SK-N-SH (cell line): ENCODE measurements around the gene CHTF18. TPM values are rescaled to one million over a fixed set of nuclear protein-coding genes. Genes with fewer than 3 reads are reported as not detected.

Source experiments
- CTCF ChIA-PET: fragments of 300-600, 350-600 bp; formaldehyde crosslinking; extraction: SDS; loops from one replicate; lab custom pipeline; 2021; lab: Yijun Ruan, JAX
- POLR2A ChIA-PET: fragments of 350-600 bp; sonication (Branson Sonifier 250); formaldehyde crosslinking; extraction: SDS; loops from one replicate; lab custom pipeline; 2020; ENCODE audit warnings: antibody characterized with exemption, inconsistent platforms; lab: Yijun Ruan, JAX
- DNase-seq: peaks from one replicate; pipeline ENCODE4 v3.0.0; 2012
- H2AFZ ChIP-seq: fragments of 200-600 bp; sonication (generic); 2 replicates; pipeline ENCODE4 v1.8.1; 2016; ENCODE audit warnings: antibody characterized with exemption, mild to moderate bottlenecking, low read depth
- H3F3A ChIP-seq: fragments of 200-600 bp; sonication (generic); replicated peaks from 2 replicates; pipeline ENCODE3; 2016; ENCODE audit warnings: antibody characterized with exemption, mild to moderate bottlenecking; ENCODE audit not compliant: insufficient read depth
- H3K27ac ChIP-seq, 2 experiments: fragments of 200-500 bp in 1 of 2; fragments of 200-600 bp in 1 of 2; sonication (Bioruptor generic) in 1 of 2; sonication (generic), shearing (Covaris generic) in 1 of 2; 2 replicates each; pipeline versions ENCODE4 v1.5.1 to v1.6.1; 2014 to 2016; ENCODE audit warnings: low read depth in 2 of 2, inconsistent platforms in 1 of 2, low read length in 1 of 2, mild to moderate bottlenecking in 1 of 2, mixed read lengths in 1 of 2
- H3K27me3 ChIP-seq: fragments of 200-600 bp; sonication (generic), shearing (Covaris generic); 2 replicates; pipeline ENCODE4 v1.6.1; 2016; ENCODE audit warnings: mixed run types; ENCODE audit not compliant: insufficient read depth
- H3K36me3 ChIP-seq, 2 experiments: fragments of 200-500 bp in 1 of 2; fragments of 200-600 bp in 1 of 2; sonication (Bioruptor generic) in 1 of 2; sonication (generic) in 1 of 2; replicated peaks in 1 of 2; 2 replicates each; pipeline versions ENCODE3 to v1.5.1; 2014 to 2016; ENCODE audit warnings: low read length in 1 of 2, mild to moderate bottlenecking in 1 of 2; ENCODE audit not compliant: insufficient read depth in 2 of 2, control insufficient read depth in 1 of 2
- H3K4me1 ChIP-seq, 2 experiments: fragments of 200-500 bp in 1 of 2; fragments of 200-600 bp in 1 of 2; sonication (Bioruptor generic) in 1 of 2; sonication (generic), shearing (Covaris generic) in 1 of 2; 2 replicates each; pipeline versions ENCODE4 v1.5.1 to v1.6.1; 2014 to 2016; ENCODE audit warnings: low read depth in 1 of 2, low read length in 1 of 2, mixed run types in 1 of 2; ENCODE audit not compliant: insufficient read depth in 2 of 2, control insufficient read depth in 1 of 2
- H3K4me2 ChIP-seq: fragments of 200-600 bp; sonication (generic), shearing (Covaris generic); 2 replicates; pipeline ENCODE4 v1.6.1; 2017; ENCODE audit warnings: mixed run types
- H3K4me3 ChIP-seq, 2 experiments: fragments of 200-500 bp in 1 of 2; fragments of 200-600 bp in 1 of 2; sonication (Bioruptor generic) in 1 of 2; sonication (generic), shearing (Covaris generic) in 1 of 2; 2 replicates each; pipeline versions ENCODE4 v1.5.1 to v1.8.1; 2014 to 2016; ENCODE audit warnings: low read depth in 2 of 2, inconsistent platforms in 1 of 2, low read length in 1 of 2, mild to moderate bottlenecking in 1 of 2, mixed read lengths in 1 of 2, moderate library complexity in 1 of 2
- H3K79me2 ChIP-seq: fragments of 200-600 bp; sonication (generic); 2 replicates; pipeline ENCODE4 v1.8.1; 2017; ENCODE audit warnings: mild to moderate bottlenecking; ENCODE audit not compliant: insufficient read depth
- H3K9ac ChIP-seq: fragments of 200-600 bp; sonication (generic); 2 replicates; pipeline ENCODE4 v1.6.1; 2017; ENCODE audit warnings: mixed run types
- H3K9me2 ChIP-seq: fragments of 200-600 bp; sonication (generic); 2 replicates; pipeline ENCODE4 v1.6.1; 2017; ENCODE audit warnings: mixed run types
- H3K9me3 ChIP-seq: fragments of 200-600 bp; sonication (generic); 2 replicates; pipeline ENCODE4 v1.6.1; 2017; ENCODE audit warnings: mixed run types, mild to moderate bottlenecking, moderate library complexity
- H4K20me1 ChIP-seq: fragments of 200-600 bp; sonication (generic); 2 replicates; pipeline ENCODE4 v1.6.1; 2017; ENCODE audit warnings: mild to moderate bottlenecking, mixed run types; ENCODE audit not compliant: insufficient read depth
- CTCF ChIP-seq: fragments of 200-600 bp; sonication (generic); IDR thresholded peaks from 2 replicates; pipeline ENCODE4 v1.6.1; 2017; ENCODE audit warnings: antibody characterized with exemption, mild to moderate bottlenecking, moderate library complexity
- ELF1 ChIP-seq: IDR thresholded peaks from 2 replicates; pipeline ENCODE4 v1.4.0; 2012
- EZH2phosphoT487 ChIP-seq: fragments of 200-600 bp; sonication (generic); IDR thresholded peaks from 2 replicates; pipeline ENCODE4 v1.6.1; 2017; ENCODE audit warnings: low read depth, mixed run types, mild to moderate bottlenecking, antibody characterized with exemption, moderate library complexity, borderline replicate concordance
- FOXJ3 ChIP-seq: sonication (generic); formaldehyde crosslinking; IDR thresholded peaks from 2 replicates; pipeline ENCODE4 v1.5.1; 2020; ENCODE audit warnings: mild to moderate bottlenecking, missing genetic modification reagents
- FOXM1 ChIP-seq: IDR thresholded peaks from 2 replicates; pipeline ENCODE4 v1.4.0; 2012; ENCODE audit warnings: low read depth, mild to moderate bottlenecking
- GABPA ChIP-seq: IDR thresholded peaks from 2 replicates; pipeline ENCODE4 v1.4.0; 2012; ENCODE audit warnings: low read depth, mild to moderate bottlenecking
- MEF2A ChIP-seq: IDR thresholded peaks from 2 replicates; pipeline ENCODE4 v1.4.0; 2012; ENCODE audit warnings: low read depth, borderline replicate concordance
- MXI1 ChIP-seq: IDR thresholded peaks from 2 replicates; pipeline ENCODE4 v1.6.1; 2012; ENCODE audit warnings: mild to moderate bottlenecking, low read depth, low read length, improper control_type of control experiment
- NFIC ChIP-seq: IDR thresholded peaks from 2 replicates; pipeline ENCODE4 v1.4.0; 2012; ENCODE audit warnings: borderline replicate concordance
- PBX3 ChIP-seq: IDR thresholded peaks from 2 replicates; pipeline ENCODE4; 2012
- POLR2AphosphoS5 ChIP-seq: IDR thresholded peaks from 2 replicates; pipeline ENCODE4 v1.6.1; 2012; ENCODE audit warnings: low read depth, low read length
- REST ChIP-seq: IDR thresholded peaks from 2 replicates; pipeline ENCODE4 v1.6.1; 2012; ENCODE audit warnings: mild to moderate bottlenecking, low read depth, low read length, moderate library complexity
- SMC3 ChIP-seq: IDR thresholded peaks from 2 replicates; pipeline ENCODE4 v1.6.1; 2012; ENCODE audit warnings: low read depth, low read length, improper control_type of control experiment
- TCF12 ChIP-seq: IDR thresholded peaks from 2 replicates; pipeline ENCODE4 v1.4.0; 2012
- YY1 ChIP-seq: IDR thresholded peaks from 2 replicates; pipeline ENCODE4 v1.4.0; 2012; ENCODE audit warnings: low read depth, mild to moderate bottlenecking
- WGBS: methylation state at CpG from one replicate; pipeline ENCODE4 v1.1.6; 2017; ENCODE audit warnings: low lambda C conversion rate; 5-methylcytosine and 5-hydroxymethylcytosine counted together
- polyA plus RNA-seq, 3 experiments: library from polyadenylated mRNA; depleted of rRNA; stranded (reverse); fragments of >200 nt; gene quantifications; 2 replicates each; pipeline ENCODE4 v1.2.3, GENCODE V29; 2012

CHTF18 gene
- polyA plus RNA-seq, 1 of the 3 experiments (the other 2 are of a cell fraction): 17.7 TPM

GRCh38 chr16:770411-770810 is 18.0 kb upstream of the CHTF18 start:
- Histone ChIP-seq H3K27me3 (no peaks in the 10 kb centered on the region), H3K4me1 (no peaks in the 10 kb centered on the region), H4K20me1 (no peaks in the 10 kb centered on the region), H3K9me2 (no peaks in the 10 kb centered on the region), H3K79me2 (no peaks in the 10 kb centered on the region), H3K4me3 (no peak overlapping the region)
- WGBS: 38% methylated on average over 13 of the region's 13 CpGs
- no peak for DNase-seq
- TF ChIP-seq TCF12 (no peak), REST (no peak), NFIC (no peak), FOXJ3 (no peak), YY1 (no peak), CTCF (no peak), MXI1 (no peak), SMC3 (no peak), POLR2AphosphoS5 (no peak), ELF1 (no peak), EZH2phosphoT487 (no peak)
- TF ChIP-seq, all 33 proteins: peak for 0
- Histone ChIP-seq H2AFZ (no peak overlapping the region), H3K36me3 (no peaks in the 10 kb centered on the region), H3K9ac (no peak overlapping the region), H3K9me3 (no peaks in the 10 kb centered on the region), H3F3A (no peaks in the 10 kb centered on the region), H3K4me2 (no peak overlapping the region), H3K27ac (no peak overlapping the region)
- ChIA-PET POLR2A (no interaction called here), CTCF (interaction anchor here (1.4 to 1.8 kb wide), 2 partner anchors 15 to 59 kb away, joined by 4 to 10 read pairs; no protein-coding TSS in a partner anchor)

- no peaks in the 10 kb centered on the region for H4K20me1 ChIP-seq
- no peak for DNase-seq
- no peaks in the 10 kb centered on the region for H3K9me2 ChIP-seq
- H3K27me3 ChIP-seq: no peaks in the 10 kb centered on the region
- no peaks in the 10 kb centered on the region for H3K79me2 ChIP-seq
- no CpG with 5 or more reads among the region's 18 CpGs for WGBS
- H3K36me3 ChIP-seq: no peaks in the 10 kb centered on the region
- no peak overlapping the region for H3K27ac ChIP-seq
- no peak overlapping the region for H3K9ac ChIP-seq
- no peaks in the 10 kb centered on the region for H3K4me1 ChIP-seq
- no peak overlapping the region for H2AFZ ChIP-seq
- no peak overlapping the region for H3K4me3 ChIP-seq
- H3K9me3 ChIP-seq: no peaks in the 10 kb centered on the region
- ChIA-PET POLR2A (no interaction called here), CTCF (interaction anchor here (1.1 to 1.6 kb wide), 2 partner anchors 11 to 61 kb away, joined by 3 to 4 read pairs; no protein-coding TSS in a partner anchor)
- H3K4me2 ChIP-seq: no peak overlapping the region
- no peaks in the 10 kb centered on the region for H3F3A ChIP-seq
- TF ChIP-seq ELF1 (no peak), TCF12 (no peak), POLR2AphosphoS5 (no peak), GABPA (no peak), FOXM1 (no peak), MEF2A (no peak), CTCF (no peak), PBX3 (no peak)
Observed at GRCh38 chr16:772959-773358, 15.5 kb upstream of the CHTF18 start.
